Measurements from ENCODE around the gene ANK2.
"Not testable (repeated sequence)": the region's sequence is repeated elsewhere in the genome, so short reads cannot be mapped to it uniquely, and the experiment has no call there.

ANK2 gene

GRCh38 chr4:113060853-113061252, 11.4 kb downstream of the ANK2 start:
- TF ChIP-seq ZFX (IDR thresholded peaks at IDR 0.05), result no peak
- no peak for TF ChIP-seq CTCF (conservative IDR thresholded peaks at IDR 0.05)
- H3K27ac ChIP-seq, result no peak overlapping the region

DNA sequence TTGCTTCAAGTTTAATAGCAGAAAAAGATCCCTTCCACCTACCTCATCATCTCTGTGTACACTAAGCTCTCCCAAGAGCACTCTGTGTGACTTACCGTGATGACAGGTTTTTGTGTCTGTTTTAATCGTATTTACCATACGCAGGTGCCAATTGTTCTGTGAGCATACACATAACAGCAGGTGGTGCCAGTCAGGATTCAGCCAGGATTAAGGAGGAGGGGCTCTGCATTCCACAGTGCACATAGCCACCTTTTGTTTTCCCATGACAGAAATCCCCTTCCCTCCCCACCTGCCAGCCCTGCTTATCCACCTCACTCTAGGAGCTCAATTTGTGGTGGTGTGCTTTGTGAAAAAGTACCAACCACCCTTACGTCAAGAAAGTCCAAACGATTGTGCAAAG, 14.8 kb downstream of the ANK2 start:
- TF ChIP-seq CTCF (conservative IDR thresholded peaks at IDR 0.05) (no peak), ZFX (IDR thresholded peaks at IDR 0.05) (no peak)

DNA sequence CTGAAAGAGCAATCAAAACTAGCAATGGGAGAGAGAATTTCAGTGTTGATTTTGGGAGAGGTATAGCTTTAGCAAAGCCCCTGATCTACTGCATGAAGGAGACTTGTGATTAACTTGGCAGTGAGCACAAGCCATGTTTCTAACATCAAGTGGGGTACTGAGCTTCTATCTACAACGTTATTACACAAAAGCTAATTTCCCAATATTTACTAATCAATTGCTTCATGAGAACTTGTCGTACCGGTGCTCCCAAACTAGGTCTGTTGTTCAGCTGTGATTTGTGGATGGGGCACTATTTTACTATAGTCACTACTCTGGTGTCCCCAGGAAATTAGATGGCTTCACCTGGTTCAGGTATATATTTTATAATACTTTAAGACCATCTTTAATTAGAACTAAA, 16.2 kb downstream of the ANK2 start:
- no peak for TF ChIP-seq ZFX (IDR thresholded peaks at IDR 0.05)
- TF ChIP-seq CTCF (conservative IDR thresholded peaks at IDR 0.05), result no peak
- no peak overlapping the region for H3K27ac ChIP-seq

More for the DNA sequence above, 14.8 kb downstream of the ANK2 start:
- H3K27ac ChIP-seq, result no peak overlapping the region

- H3K27ac ChIP-seq, result not testable (repeated sequence)
Observed at GRCh38 chr4:113068771-113069170, 19.3 kb downstream of the ANK2 start.

- TF ChIP-seq ZFX (IDR thresholded peaks at IDR 0.05), result no peak
- TF ChIP-seq CTCF (conservative IDR thresholded peaks at IDR 0.05), result no peak
- H3K27ac ChIP-seq, result no peak overlapping the region
Observed at GRCh38 chr4:113069212-113069892, 19.9 kb downstream of the ANK2 start.

- no peak overlapping the region for H3K27ac ChIP-seq
- TF ChIP-seq ZFX (IDR thresholded peaks at IDR 0.05) (no peak), CTCF (conservative IDR thresholded peaks at IDR 0.05) (no peak)
Observed at GRCh38 chr4:113070755-113071154, 21.3 kb downstream of the ANK2 start.

GRCh38 chr4:113071274-113071673, 21.8 kb downstream of the ANK2 start:
- no peak overlapping the region for H3K27ac ChIP-seq
- TF ChIP-seq ZFX (IDR thresholded peaks at IDR 0.05) (no peak), CTCF (conservative IDR thresholded peaks at IDR 0.05) (no peak)

DNA sequence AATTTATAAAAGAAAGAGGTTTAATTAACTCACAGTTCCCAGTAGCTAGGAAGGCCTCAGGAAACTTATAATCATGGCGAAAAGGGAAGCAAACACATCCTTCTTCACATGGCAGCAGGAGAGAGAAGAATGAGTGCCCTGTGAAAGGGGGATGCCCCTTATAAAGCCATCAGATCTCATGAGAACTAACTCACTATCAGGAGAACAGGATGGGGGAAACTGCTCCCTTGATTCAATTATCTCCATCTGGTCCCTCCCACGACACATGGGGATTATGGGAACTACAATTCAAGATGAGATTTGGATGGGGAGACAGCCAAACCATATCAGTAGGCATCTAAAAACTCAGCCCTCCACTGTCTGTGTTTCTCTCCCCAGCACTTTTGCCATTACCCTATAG, 22.4 kb downstream of the ANK2 start:
- H3K27ac ChIP-seq, result no peak overlapping the region
- TF ChIP-seq CTCF (conservative IDR thresholded peaks at IDR 0.05), result no peak
- TF ChIP-seq ZFX (IDR thresholded peaks at IDR 0.05), result no peak
